Activated CD8-positive, alpha-beta memory T cell treated with anti-CD3 and anti-CD28 coated beads, Interleukin-2, amount 50 U/mL, for 1 hour (primary cell): ENCODE data around the gene CNIH1.
A peak's percentile ranks its signal among the peaks of the same experiment; 100 is the strongest.

ENCODE experiments used
- DNase-seq: peaks from one replicate; pipeline ENCODE4 v3.0.0-alpha.2; 2020; ENCODE audit errors: extremely low read depth

Gene CNIH1

GRCh38 chr14:54440873-54441868 is at the start of gene CNIH1:
TSS of gene CNIH1 (minus strand) at chr14:54441374. CDS start at chr14:54441327, 47 bp downstream.
- DNase-seq: peak; percentile 70

GRCh38 chr14:54490445-54491175 is 49.4 kb upstream of the CNIH1 start:
- DNase-seq: no peak

DNA sequence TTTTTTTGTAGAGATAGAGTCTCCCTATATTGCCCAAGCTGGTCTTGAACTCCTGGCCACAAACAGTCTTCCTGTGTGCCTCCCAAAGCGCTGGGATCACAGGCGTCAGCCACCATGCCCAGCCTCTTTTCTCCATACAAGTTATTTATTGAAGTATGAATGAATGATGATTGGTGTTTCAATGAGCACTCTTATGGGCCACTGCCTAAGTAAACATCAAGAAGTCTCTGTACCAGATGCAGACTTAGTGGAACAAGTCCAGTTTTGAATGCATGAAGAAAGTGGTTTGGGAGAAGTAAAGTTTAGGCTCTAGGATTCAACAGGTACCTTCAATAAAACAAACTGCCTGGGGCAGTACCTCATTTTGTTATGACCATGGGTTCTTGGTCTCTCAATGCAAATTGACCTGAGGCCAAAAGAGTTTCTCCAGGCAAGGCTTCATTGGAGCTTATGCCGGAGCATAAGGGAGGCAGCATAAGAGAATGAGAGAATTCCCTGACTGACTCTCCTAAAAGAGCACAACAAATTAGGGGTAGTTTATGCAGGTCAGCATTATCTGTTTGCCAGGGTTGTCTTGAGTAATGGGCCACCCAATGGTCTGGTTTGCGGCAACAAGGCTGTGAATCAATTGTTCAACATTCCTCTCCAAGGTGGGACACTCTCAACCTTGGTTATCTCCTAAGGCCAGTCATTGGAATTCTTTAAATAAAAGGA is 48.7 kb upstream of the CNIH1 start:
- DNase-seq: no peak

DNA sequence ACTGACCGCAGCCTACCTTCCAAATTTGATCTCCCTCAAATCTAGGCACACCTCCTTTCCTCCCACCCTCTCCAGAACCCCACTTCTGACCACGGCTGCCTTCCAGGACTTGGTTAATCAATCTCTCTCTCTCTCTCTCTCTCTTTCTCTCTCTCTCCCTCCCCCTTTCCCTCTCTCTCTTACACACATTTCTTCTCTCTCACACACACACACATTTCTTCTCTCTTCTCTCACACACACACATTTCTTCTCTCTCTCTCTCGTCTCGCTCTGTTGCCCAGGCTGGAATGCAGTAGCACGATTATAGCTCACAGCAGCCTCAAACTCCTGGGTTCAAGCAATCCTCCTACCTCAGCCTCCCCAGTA is 48.1 kb upstream of the CNIH1 start:
- DNase-seq: no peak

GRCh38 chr14:54488646-54489317 is 47.6 kb upstream of the CNIH1 start, which contains the start of gene GMFB:
TSS of gene GMFB (minus strand) at chr14:54488980. CDS start at chr14:54488927, 53 bp downstream.
- DNase-seq: peak; percentile 71

GRCh38 chr14:54488318-54488645 is 47.1 kb upstream of the CNIH1 start:
- DNase-seq: no peak

DNA sequence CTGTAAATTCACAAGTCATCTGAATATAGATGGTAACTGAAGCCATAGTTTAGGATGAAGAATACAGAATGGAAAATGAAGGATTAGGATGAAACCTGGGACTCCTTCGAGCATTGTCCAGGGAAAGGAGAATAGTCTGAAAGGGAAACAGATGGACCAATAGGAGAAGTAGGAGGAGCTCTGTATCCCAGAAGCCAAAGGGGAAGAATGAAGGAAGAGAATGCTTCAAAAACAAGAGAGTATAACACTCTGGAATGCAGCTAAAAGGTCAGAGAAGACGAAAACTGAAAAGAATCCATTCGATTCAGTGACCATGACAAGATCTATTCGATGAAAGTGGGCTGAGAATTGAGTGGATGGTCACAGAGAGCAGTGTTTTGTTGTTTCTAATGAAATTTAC is 46.6 kb upstream of the CNIH1 start:
- no peak for DNase-seq

- no peak for DNase-seq
Measured at GRCh38 chr14:54486685-54487084, 45.5 kb upstream of the CNIH1 start.

DNA sequence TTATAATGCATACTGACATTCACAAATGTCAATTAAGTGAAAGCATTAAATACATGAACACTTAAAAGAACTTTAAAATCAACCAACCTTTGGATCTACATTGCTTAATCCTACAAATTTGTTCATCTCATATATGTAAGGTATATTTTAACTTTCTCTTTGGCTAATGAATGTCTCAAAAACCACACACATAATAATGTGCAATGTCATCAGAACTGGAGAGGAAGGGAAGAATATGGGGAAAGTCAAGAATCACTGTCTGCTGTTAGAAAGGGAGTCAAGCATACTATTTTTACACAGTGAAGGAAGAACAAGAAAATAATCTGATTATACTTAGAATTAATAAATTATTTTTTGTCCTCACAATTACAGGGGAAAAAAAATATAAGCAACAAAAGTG is 42.7 kb upstream of the CNIH1 start:
- DNase-seq: no peak

GRCh38 chr14:54483073-54483745 is 42.0 kb upstream of the CNIH1 start:
- DNase-seq: no peak

GRCh38 chr14:54481695-54482094 is 40.5 kb upstream of the CNIH1 start:
- no peak for DNase-seq

DNA sequence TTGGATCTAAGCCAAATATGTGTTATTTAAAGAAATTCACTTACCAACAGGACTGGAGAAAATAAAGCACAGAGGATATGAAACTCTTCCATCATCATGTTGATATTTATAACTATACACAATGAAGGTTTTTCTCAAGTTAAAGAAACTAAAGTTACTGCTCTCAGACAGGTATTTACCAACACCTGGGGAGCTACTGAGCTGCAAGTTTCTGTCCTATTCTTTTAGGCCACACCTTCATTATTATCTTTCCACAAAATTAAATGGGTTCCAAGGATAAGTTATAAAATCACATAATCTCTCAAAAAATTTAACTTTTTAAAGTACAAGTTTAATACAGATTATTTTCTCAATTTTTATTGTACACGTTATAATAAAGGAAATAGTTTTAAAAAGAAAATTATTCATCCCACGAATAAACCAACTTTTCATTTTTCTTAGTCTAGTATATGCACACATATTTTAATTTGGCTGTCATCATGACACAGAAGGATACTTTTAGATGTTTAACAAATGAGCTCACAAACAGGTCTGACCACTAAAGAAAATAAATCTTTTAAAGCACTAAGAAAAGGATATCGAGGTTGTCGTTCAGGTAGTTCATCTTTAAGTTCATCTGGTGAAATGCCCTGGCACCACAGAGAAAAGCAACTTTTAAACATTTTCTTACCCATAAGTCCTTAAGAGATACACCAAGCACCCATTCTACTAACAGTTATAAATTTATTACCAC is 39.8 kb upstream of the CNIH1 start:
- DNase-seq: no peak

- no peak for DNase-seq
Measured at GRCh38 chr14:54478636-54479215, 37.6 kb upstream of the CNIH1 start.

- no peak for DNase-seq
Measured at GRCh38 chr14:54475911-54476310, 34.7 kb upstream of the CNIH1 start.

DNA sequence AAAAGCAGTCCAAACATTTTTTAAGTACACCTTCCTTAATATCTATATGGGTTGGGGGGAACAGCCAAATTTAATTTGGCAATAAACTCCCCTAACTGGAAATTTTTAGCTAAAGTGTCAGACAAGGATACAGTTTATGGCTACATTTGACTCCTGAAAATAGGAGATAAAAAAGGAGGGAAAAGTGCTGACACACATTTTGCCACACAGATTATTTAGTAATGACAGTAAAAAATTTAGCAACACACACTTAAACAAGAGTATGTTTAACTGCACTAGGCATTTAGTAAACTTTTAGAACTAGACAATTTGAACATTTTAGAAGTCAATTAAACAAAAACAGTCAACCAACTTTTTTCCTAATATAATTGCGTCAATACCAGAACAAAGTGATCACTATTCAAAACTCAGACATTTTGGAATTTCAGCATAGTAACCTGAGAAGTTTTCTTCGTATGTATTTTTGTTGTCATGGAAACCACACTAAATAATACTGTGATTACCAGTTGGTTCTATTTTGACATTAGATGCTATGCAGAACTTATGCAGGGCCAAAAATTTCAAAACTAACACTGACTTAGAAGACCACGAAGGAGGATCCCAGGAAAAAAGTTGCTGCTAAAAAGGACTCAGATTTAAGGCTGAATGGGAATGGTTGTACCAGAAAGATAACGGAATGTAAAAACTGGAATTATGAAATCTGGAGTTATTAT is 34.2 kb upstream of the CNIH1 start:
- DNase-seq: no peak

GRCh38 chr14:54474232-54474793 is 33.1 kb upstream of the CNIH1 start:
- DNase-seq: no peak

GRCh38 chr14:54472315-54472714 is 31.1 kb upstream of the CNIH1 start:
- no peak for DNase-seq

DNA sequence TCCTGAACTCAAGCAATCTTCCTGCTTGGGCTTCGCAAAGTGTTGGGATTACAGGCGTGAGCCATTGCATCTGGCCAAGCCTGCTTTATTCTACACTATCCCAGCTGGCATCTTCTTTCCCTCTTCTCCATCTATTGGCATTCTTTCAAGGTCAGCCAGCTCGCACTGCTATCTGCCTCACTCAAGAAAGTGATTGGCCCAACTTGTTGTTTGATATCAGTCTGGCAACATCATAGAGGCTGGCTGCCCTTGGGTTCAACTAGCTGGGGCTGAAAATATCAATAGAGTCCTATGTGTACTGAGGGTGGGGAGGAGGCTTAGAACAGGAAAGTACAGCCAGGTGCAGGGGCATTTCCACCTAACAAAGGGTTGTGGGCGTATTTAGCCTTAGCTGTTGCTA is 30.5 kb upstream of the CNIH1 start:
- DNase-seq: no peak

GRCh38 chr14:54470701-54471100 is 29.5 kb upstream of the CNIH1 start:
- DNase-seq: no peak
